Measurements from ENCODE around the gene TMEFF1. TPM values are rescaled to one million over a fixed set of nuclear protein-coding genes. Genes with fewer than 3 reads are reported as not detected.
A peak's percentile ranks its signal among the peaks of the same experiment; 100 is the strongest.

Gene TMEFF1
- total RNA-seq, 1 donor from 2014 or later, result 171 TPM

GRCh38 chr9:100595391-100596199 lies 122.6 kb downstream of the TMEFF1 start:
- peaks cover 2% of the 10 kb centered on the region for H3K27me3 Mint-ChIP-seq (ENCODE audit: unreplicated experiment)
- H3K4me1 Mint-ChIP-seq (ENCODE audit: low read depth, unreplicated experiment), result peaks cover 6% of the 10 kb centered on the region
- H3K27ac Mint-ChIP-seq (ENCODE audit: unreplicated experiment), result peak overlapping the region; percentile 20
- no peak for DNase-seq
- no peak overlapping the region for H3K4me3 Mint-ChIP-seq (ENCODE audit: unreplicated experiment)
- peaks cover 5% of the 10 kb centered on the region for H3K9me3 Mint-ChIP-seq (ENCODE audit: unreplicated experiment)
- no peaks in the 10 kb centered on the region for H3K36me3 Mint-ChIP-seq (ENCODE audit: unreplicated experiment)
- TF ChIP-seq CTCF (IDR thresholded peaks at IDR 0.05; ENCODE audit: partially characterized antibody, unreplicated experiment), result peak; percentile 77

GRCh38 chr9:100597236-100597635 lies 124.3 kb downstream of the TMEFF1 start:
- Mint-ChIP-seq H3K9me3 (ENCODE audit: unreplicated experiment) (peaks cover 7% of the 10 kb centered on the region), H3K36me3 (ENCODE audit: unreplicated experiment) (no peaks in the 10 kb centered on the region), H3K27me3 (ENCODE audit: unreplicated experiment) (peaks cover 4% of the 10 kb centered on the region), H3K4me3 (ENCODE audit: unreplicated experiment) (no peak overlapping the region), H3K4me1 (ENCODE audit: low read depth, unreplicated experiment) (peaks cover 6% of the 10 kb centered on the region), H3K27ac (ENCODE audit: unreplicated experiment) (no peak overlapping the region)
- no peak for TF ChIP-seq CTCF (IDR thresholded peaks at IDR 0.05; ENCODE audit: partially characterized antibody, unreplicated experiment)
- no peak for DNase-seq

GRCh38 chr9:100598641-100599145 lies 125.7 kb downstream of the TMEFF1 start:
- TF ChIP-seq CTCF (IDR thresholded peaks at IDR 0.05; ENCODE audit: partially characterized antibody, unreplicated experiment), result no peak
- Mint-ChIP-seq H3K27me3 (ENCODE audit: unreplicated experiment) (peaks cover 4% of the 10 kb centered on the region), H3K4me3 (ENCODE audit: unreplicated experiment) (peak overlapping the region; percentile 83), H3K36me3 (ENCODE audit: unreplicated experiment) (no peaks in the 10 kb centered on the region), H3K27ac (ENCODE audit: unreplicated experiment) (peak overlapping the region; percentile 2), H3K4me1 (ENCODE audit: low read depth, unreplicated experiment) (peaks cover 6% of the 10 kb centered on the region), H3K9me3 (ENCODE audit: unreplicated experiment) (peaks cover 6% of the 10 kb centered on the region)
- peak; percentile 92 for DNase-seq

GRCh38 chr9:100600521-100601079 lies 127.7 kb downstream of the TMEFF1 start:
- no peak for TF ChIP-seq CTCF (IDR thresholded peaks at IDR 0.05; ENCODE audit: partially characterized antibody, unreplicated experiment)
- Mint-ChIP-seq H3K4me3 (ENCODE audit: unreplicated experiment) (no peak overlapping the region), H3K27me3 (ENCODE audit: unreplicated experiment) (peaks cover 4% of the 10 kb centered on the region), H3K9me3 (ENCODE audit: unreplicated experiment) (peaks cover 3% of the 10 kb centered on the region), H3K36me3 (ENCODE audit: unreplicated experiment) (no peaks in the 10 kb centered on the region), H3K4me1 (ENCODE audit: low read depth, unreplicated experiment) (peaks cover 3% of the 10 kb centered on the region), H3K27ac (ENCODE audit: unreplicated experiment) (peak overlapping the region; percentile 50)
- no peak for DNase-seq

- Mint-ChIP-seq H3K4me1 (ENCODE audit: low read depth, unreplicated experiment) (peaks cover 3% of the 10 kb centered on the region), H3K9me3 (ENCODE audit: unreplicated experiment) (peaks cover 3% of the 10 kb centered on the region), H3K27me3 (ENCODE audit: unreplicated experiment) (peaks cover 4% of the 10 kb centered on the region), H3K4me3 (ENCODE audit: unreplicated experiment) (no peak overlapping the region), H3K36me3 (ENCODE audit: unreplicated experiment) (no peaks in the 10 kb centered on the region), H3K27ac (ENCODE audit: unreplicated experiment) (peak overlapping the region; percentile 50)
- peak; percentile 52 for TF ChIP-seq CTCF (IDR thresholded peaks at IDR 0.05; ENCODE audit: partially characterized antibody, unreplicated experiment)
- DNase-seq, result peak; percentile 61
These were observed 128.3 kb downstream of the TMEFF1 start for GRCh38 chr9:100601216-100601615.
